ENCODE results near the gene UROS.

DNA sequence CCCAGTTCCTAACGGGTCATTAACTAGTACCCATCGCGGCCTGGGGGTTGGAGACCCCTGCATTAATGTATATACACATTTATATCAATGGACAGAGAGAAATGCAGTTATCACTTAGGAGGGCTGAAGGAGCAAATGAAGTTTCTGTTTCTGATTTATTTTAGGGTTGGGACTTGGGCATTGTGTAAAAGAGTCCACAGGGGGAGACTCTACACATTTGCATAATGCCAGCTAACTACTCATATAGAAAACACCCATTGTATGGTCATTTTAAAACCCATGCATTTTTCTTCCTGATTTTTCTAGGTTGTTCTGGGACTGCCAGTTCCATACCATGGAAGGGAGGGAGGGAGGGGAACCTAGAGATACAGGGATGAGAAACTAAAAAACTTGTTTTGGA, 23.8 kb upstream of the UROS start:
- TF ChIP-seq, protein P1, sequence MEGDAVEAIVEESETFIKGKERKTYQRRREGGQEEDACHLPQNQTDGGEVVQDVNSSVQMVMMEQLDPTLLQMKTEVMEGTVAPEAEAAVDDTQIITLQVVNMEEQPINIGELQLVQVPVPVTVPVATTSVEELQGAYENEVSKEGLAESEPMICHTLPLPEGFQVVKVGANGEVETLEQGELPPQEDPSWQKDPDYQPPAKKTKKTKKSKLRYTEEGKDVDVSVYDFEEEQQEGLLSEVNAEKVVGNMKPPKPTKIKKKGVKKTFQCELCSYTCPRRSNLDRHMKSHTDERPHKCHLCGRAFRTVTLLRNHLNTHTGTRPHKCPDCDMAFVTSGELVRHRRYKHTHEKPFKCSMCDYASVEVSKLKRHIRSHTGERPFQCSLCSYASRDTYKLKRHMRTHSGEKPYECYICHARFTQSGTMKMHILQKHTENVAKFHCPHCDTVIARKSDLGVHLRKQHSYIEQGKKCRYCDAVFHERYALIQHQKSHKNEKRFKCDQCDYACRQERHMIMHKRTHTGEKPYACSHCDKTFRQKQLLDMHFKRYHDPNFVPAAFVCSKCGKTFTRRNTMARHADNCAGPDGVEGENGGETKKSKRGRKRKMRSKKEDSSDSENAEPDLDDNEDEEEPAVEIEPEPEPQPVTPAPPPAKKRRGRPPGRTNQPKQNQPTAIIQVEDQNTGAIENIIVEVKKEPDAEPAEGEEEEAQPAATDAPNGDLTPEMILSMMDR (IDR thresholded peaks at IDR 0.05): no peak
- TF ChIP-seq POLR2A (IDR thresholded peaks at IDR 0.05): no peak
